Activated CD4-positive, CD25-positive, alpha-beta regulatory T cell treated with anti-CD3 and anti-CD28 coated beads, Interleukin-2, amount 50 U/mL, for 72 hours (primary cell): ENCODE results near the gene PIPOX.

Experiments
- DNase-seq: peaks from one replicate; pipeline ENCODE4 v3.0.0; 2021

The PIPOX gene, protein sequence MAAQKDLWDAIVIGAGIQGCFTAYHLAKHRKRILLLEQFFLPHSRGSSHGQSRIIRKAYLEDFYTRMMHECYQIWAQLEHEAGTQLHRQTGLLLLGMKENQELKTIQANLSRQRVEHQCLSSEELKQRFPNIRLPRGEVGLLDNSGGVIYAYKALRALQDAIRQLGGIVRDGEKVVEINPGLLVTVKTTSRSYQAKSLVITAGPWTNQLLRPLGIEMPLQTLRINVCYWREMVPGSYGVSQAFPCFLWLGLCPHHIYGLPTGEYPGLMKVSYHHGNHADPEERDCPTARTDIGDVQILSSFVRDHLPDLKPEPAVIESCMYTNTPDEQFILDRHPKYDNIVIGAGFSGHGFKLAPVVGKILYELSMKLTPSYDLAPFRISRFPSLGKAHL

DNA sequence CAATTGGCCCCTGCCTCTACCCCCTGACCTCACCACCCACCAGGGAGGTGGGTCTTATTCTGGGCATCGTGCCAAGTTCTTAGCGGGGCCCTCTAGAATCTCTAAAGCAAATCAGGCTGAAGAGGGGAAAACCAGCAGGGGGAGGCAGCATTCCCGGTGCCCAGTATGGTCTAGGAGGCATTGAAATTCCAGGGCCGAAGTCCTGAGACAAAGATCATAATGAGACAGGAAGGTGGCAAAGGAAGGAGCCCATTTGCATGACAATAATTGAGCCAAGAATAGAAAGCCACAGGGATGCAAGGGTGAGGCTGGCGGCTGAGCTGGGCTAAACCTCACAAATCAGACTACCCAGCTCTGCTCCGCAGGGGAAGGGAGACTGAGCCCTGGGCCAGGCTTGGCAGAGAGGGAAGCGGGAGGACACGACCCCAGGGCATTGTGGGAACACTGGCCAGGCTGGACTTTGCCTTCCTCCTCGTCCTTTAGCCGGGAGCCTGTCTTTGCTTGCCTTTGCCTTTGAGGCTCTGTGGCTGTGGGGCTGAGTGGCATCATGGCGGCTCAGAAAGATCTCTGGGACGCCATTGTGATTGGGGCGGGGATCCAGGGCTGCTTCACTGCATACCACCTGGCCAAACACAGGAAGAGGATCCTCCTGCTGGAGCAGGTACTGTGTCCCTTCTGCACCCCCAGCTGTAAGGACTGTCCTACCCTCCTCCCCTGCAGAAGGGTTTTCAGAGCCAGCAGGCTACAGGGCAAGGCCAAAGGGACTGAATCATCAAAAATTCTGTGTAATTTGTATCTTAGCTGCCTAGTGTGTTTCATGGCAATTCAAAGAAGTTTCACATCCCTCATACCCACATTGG lies at the start of gene PIPOX:
PIPOX (plus strand) TSS at position 463 of the 860 bp plus-strand sequence; CDS start at position 548, 85 bp downstream.
- DNase-seq: no peak

DNA sequence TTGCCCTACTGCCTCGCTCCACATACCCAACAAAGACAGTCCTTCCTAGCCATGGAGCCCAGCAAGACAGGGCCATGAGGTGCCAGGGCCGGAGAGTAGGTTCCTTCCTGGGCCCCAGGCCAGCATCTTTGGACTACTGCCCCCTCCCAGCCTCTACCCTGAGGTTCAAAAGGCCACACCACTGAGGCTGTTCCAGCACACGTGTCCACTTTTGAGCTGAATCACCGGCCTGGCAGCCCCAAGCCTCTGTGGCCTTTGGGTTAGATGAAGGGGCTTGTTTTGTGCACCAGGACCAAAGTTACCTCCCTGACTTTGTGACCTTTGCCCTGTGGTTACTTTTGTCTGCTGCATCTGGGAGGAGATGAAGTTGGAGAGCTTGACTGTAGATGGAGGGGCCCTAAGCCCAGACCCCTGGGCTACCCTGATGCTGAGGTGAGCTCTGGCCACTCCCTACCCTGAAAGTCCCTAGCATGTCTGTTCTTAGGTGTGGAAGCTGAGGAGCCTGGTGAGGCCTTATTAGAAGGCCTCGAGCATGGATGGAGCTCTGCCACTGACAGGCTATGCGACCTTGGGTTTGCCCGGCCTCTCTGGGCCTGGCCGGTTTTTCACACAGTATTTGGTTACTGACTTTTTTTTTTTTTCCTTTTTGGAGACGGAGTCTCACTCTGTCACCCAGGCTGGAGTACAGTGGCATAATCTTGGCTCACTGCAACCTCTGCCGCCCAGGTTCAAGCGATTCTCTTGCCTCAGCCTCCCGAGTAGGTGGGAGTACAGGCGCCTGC lies 49.1 kb upstream of the PIPOX start:
- DNase-seq: no peak

DNA sequence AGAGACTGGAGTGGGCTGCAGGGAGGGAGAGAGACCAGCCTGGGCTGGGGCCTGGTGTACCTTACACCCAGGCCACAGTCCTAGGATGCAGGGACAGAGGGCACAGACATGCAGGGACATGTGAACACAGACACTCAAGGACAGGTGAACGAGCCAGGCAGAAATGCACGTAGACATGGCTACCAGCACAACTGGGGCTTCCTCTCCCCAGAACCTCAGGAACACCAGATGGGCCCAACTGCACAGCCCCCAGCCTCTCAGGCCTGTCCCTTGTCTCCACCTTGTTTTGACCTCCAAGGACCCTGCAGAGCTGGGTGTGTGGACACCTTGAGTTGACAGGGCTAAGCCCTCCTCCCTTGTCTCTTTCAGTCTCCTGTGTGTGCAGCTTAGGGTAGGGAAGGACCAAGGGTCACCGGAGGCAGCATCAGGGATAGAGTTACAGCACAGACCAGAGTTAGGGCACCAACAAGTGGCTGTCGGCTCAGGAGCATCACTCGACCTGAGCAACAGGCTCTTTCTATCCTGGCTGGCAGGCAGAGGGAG lies 46.3 kb upstream of the PIPOX start:
- DNase-seq: no peak

GRCh38 chr17:28997806-28998205 lies 45.1 kb upstream of the PIPOX start:
- no peak for DNase-seq

GRCh38 chr17:28999206-28999605 lies 43.7 kb upstream of the PIPOX start:
- no peak for DNase-seq

GRCh38 chr17:29000973-29001372 lies 42.0 kb upstream of the PIPOX start:
- no peak for DNase-seq

- no peak for DNase-seq
Measured at GRCh38 chr17:29002811-29003210, 40.1 kb upstream of the PIPOX start.

GRCh38 chr17:29003289-29003688 lies 39.7 kb upstream of the PIPOX start:
- no peak for DNase-seq

GRCh38 chr17:29004081-29004692 lies 38.8 kb upstream of the PIPOX start:
- no peak for DNase-seq

DNA sequence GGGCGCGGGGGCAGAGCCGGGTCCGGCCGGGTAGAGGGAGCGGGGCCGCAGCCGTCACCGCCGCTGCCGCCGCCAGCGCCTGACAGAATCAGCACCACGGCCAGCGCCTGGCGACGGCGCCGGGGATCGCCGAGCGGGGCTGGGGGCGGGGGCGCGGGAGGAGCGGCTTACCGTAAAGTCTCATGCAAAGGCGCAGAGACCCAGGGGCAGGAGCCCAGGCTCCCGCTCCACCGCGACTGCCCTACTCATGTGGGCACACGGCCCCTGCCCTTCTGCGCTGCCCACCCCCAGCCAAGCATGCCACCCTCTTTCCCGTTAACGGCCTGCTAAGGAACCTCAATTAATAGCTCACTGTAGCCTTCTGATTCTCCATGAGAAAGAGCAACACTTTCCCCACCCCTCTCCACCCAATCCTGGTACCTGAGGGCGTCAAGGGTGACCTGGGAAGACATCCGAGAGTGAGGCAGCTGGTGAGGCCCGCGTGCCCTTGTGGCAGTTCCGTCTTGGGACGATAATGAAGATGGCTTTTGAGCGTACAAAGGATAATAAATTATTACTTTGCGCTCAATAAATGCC lies 36.9 kb upstream of the PIPOX start, which contains the start of gene SEZ6:
SEZ6 (minus strand) TSS at position 98 of the 576 bp plus-strand sequence. CDS start 164 bp downstream, outside the sequence.
- peak; percentile 68 for DNase-seq

DNA sequence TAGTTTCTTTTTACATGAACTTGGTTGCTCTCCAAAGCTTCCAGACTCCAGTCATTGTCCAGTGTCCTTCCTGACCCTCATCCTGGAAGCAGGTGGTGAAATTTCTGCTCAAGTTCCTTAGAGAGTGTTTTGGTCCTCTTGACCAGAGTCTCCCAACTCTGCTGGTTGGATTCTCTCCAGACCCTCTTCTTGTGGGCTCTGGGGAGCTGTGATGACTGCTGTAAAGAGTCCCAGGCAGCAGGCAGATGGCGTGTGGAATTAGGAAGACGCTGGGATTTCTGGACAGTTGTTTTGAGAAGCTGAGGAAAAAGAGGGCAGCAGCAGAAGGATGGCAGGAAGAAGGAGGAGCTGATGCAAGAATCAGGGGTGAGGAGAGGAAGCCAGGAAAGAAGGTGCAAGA lies 35.5 kb upstream of the PIPOX start:
- DNase-seq: no peak

DNA sequence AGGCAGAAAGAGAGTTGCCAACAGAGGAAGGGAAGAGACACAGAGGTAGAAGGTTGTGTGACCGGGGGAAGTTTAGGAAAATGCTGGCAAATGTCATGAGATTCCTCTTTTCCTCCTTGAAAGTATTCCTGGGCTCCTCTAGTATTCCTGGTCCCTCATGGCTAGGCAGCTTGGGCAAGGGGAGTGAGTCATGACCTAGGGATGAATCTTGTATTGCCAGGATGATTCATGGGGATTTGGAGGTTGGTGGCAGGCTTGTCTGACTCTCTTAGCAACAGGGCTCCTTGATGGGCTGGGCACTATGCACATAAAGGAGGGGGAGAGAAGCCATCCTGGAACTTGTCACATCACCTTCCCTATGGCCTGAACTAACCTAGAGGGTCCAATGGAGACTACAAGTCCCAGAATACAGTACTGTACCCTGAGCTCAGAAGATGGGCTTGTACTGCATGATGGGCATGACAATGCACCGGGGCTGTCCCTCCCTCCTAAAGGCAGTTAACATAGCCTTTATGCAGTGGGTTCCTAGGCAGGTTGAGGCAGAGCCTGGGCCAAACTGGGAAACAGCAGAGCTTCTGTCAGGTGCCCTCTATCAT lies 35.0 kb upstream of the PIPOX start:
- no peak for DNase-seq

DNA sequence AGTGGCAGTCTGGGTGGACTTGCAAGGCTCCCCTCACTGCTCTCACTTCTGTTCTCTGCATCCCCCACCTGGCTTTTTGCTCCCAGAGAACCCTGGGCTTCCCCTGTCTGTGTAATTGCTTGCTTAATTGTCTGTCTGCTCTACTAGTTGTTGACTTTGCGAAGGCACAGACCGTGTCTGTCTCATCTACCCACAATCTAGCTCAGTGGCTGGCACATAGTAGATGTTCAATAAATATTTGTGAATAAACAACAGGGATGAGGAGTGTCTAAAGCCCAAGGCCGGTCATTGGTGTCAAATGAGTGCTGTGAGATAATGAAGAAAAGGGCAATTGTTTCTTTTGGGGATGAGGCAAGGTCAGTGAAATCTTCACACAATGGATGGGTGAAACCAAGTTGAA lies 34.4 kb upstream of the PIPOX start:
- DNase-seq: no peak

DNA sequence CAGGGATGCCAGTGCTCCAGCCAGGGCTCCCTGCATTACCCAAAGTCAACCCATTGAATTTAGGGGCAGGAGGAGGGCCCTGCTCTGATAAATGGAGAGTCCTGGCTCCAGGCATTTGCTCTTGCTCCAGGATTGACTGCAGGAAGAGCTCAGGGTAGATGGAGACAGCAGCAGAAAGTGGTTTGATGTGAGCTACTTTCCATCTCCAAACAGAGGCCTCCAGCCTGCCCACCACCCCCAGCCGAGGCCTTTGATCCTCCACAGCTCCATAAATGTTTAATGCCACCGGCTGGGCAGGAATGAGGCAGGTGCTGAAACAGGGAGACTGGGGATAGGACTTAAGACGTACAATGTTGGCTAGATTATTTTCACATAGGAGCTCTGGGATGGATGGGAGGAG lies 32.8 kb upstream of the PIPOX start:
- no peak for DNase-seq

DNA sequence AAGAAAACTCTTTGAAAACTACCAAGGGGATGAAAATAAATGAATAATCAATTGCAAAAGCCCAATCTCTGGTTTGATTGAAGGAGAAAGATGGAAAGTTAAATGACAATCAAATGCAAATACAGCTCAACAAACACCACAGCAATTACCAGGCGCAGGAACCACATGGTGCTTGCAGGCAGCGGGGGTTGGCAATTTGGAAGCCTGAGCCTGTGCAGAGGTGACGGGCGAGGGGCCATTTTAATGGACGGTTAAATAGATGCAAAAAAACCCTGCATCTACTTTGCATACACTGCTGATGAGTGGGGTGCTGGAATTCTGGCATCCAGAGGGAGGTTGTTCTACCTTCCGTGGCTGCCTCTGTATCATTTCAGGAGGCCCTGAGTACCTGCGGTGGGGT lies 32.4 kb upstream of the PIPOX start:
- no peak for DNase-seq

- DNase-seq: no peak
Measured at GRCh38 chr17:29012535-29012934, 30.4 kb upstream of the PIPOX start.

DNA sequence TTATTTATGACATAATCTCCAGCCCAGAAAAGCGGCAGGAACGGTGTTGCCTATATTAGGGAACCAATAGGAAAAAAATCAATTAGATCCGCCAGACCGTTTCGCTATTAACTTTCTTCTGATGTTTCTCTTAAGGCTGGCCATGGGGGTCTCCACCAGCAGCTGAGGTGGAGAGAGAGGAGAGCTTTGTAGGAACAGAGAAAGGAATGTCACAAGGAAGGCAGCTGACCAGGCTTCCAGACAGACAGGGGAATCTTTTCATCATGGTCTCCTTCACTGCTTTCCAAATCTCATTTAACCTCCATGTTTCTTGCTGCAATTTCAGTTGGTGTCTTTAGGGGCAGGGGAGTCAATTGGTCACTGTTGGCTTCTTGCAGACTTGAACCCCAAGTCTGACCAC lies 28.2 kb upstream of the PIPOX start:
- DNase-seq: no peak

- DNase-seq: no peak
Measured at GRCh38 chr17:29016345-29017210, 26.4 kb upstream of the PIPOX start.

DNA sequence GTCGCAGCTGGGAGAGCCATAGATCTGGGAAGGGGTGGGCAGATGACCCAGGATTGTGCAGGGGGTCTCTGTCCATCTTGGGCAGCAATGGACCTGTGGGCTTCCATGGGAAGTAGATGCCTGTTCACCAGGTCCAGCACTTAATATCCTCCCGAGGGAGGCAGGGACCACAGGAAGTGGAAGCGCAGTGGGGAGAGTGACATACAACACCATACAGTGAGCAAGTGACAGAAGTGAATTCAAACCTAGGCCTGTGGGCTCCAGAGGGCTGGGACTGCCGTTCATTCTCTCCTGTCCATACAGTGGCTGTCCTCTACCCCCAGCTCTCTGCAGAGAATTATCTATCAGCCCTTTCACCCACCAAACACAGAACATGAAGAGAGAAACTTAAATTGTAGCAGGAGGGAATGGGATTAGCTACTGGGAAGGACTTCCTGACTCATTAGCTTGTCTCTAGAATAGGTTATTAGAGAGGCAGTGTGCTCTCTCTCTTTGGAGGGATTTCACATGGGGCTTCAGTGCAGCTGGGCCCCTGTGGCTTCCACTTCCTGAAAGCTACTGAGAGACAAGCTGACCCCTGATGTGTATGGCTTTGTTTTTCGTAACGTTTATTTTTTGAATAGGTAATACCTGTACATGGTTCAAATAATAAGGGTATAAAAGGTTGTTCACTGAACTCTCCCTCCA lies 24.0 kb upstream of the PIPOX start:
- DNase-seq: no peak
